ENCODE measurements around the gene ZNF519.

Gene ZNF519

DNA sequence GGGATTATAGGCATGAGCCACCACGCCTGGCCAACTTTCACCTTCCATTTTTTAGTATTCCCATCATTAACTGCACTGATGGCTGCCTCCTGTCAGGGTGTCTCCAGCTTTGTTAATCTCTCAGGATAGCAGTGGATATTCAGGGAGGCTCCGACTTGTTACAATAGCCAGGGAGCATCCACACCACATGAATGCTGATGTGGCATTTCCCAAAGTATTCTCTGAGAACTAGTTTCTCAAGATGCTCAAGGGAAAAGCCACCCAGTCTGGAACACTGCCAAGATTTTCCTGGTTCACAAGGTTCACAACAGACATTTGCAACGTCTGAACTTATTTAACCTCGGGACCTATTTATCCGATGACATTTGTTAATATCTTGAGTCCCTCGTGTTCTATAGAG, 33.8 kb downstream of the ZNF519 start:
- in situ Hi-C loops (cut with MboI; ENCODE audit: low sequenced_read_pairs): no loop called here

DNA sequence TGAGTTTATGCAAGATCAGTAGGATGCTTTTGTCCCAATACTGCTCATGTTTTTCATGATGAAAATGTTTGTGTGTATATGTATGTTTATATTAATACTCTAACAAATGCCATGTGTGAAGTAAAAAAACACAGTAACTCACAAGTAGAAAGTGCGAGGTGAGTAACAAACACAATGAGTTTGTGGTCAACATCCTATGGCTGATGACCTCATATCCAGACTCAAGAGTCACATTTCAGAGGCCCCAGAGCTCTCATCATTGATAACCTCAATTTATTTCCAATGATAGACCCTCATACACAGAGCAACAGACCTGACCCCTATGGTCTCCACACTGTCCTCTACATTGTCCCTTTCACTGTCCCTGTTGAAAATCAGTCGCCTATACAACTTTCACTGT, 34.5 kb downstream of the ZNF519 start:
- in situ Hi-C loops (cut with MboI; ENCODE audit: low sequenced_read_pairs): no loop called here

DNA sequence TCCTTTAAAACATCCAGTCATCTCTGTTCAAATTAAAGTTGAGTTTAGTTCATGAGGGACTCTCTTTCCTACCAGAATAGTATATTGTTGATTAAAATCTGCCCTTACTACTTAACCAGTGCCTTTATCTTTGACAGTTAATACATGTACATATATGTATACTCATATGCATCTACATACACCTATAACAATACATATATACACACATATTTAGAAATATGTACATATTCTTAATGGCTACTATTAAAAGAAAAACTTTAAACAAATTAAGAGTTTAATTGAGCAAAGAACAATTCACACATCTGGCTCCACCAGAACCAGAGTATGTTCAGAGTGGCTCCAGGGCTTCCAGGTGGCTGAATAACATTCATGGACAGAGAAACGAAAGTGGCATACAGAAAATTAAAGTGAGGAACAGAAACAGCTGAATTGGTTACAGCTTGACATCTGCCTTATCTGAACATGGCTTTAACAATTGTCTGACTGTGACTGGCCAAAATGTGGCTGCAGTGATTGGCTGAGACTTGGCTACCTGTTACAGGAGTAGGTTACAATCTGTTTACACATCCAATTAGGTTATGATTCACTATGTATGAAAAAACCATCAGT, 38.8 kb downstream of the ZNF519 start:
- in situ Hi-C loops (cut with MboI; ENCODE audit: low sequenced_read_pairs): no loop called here

- in situ Hi-C loops (cut with MboI; ENCODE audit: low sequenced_read_pairs): no loop called here
Measured at GRCh38 chr18:14092625-14093306, 39.5 kb downstream of the ZNF519 start.

GRCh38 chr18:14089781-14090180, 42.5 kb downstream of the ZNF519 start:
- in situ Hi-C loops (cut with MboI; ENCODE audit: low sequenced_read_pairs): no loop called here

- in situ Hi-C loops (cut with MboI; ENCODE audit: low sequenced_read_pairs): no loop called here
Measured at GRCh38 chr18:14089191-14089590, 43.0 kb downstream of the ZNF519 start.

- in situ Hi-C loops (cut with MboI; ENCODE audit: low sequenced_read_pairs): no loop called here
Measured at GRCh38 chr18:14086458-14087231, 45.6 kb downstream of the ZNF519 start.

DNA sequence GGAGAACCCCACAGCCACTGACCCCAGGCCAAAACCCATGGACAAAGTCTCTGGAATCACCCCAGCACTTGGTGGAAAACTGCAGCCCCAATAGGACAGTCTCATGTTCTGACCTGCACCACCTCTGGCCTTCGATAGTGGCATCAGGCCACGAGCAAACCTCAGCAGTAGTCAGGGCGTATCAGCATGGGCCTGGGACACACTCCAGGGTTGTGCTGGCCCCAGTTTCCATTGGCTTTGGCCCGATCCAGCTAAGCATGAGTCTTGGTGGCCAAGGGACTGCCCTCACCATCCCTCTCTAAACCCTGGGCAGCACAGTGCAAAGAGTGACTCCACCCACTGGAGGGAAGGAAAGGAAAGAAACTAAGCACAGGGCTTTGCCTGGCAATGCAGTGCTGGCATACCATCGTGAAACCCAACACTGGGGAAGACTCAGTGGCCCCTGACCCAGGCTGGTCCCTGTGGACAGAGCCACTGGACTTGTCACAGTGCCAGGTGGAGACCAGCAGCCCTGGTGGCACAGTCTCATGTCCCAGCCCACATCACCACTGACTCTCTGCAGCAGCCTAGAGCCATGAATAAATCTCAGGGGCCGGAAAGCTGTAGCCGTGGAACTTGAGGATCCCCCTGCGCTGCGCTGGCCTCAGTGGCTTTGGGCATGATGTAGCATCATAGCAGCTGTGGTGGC, 46.3 kb downstream of the ZNF519 start:
- in situ Hi-C loops (cut with MboI; ENCODE audit: low sequenced_read_pairs): no loop called here

DNA sequence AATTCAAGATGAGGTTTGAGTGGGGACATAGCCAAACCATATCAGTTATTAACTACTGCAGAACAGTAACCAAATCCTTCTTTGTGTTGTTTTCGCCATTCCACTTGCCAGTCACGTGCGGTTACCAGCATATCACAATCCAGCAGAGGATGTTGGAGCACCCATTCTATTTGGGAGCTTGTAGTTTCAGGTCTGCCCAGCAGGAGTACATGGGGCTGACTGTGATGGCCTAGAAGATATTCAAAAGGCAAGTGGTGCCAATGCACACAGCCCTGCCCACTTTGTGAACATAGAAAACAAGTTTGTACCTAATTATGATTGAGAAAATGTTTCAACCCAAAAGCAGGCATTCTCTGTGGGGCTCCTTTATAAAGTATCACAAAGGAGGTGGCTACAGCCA, 57.0 kb downstream of the ZNF519 start:
- in situ Hi-C loops (cut with MboI; ENCODE audit: low sequenced_read_pairs): no loop called here

GRCh38 chr18:14074187-14074586, 58.0 kb downstream of the ZNF519 start:
- in situ Hi-C loops (cut with MboI; ENCODE audit: low sequenced_read_pairs): no loop called here

GRCh38 chr18:14053661-14054060, 78.6 kb downstream of the ZNF519 start:
- in situ Hi-C loops (cut with MboI; ENCODE audit: low sequenced_read_pairs): no loop called here
